ENCODE measurements around the gene TCEANC2. TPM values are rescaled to one million over a fixed set of nuclear protein-coding genes. Genes with fewer than 3 reads are reported as not detected.
A peak's percentile ranks its signal among the peaks of the same experiment; 100 is the strongest.
"Not testable (repeated sequence)": the region's sequence is repeated elsewhere in the genome, so short reads cannot be mapped to it uniquely, and the experiment has no call there.

The TCEANC2 gene
- total RNA-seq, 2 experiments from 2014 or later = 2.3 to 2.7 TPM

DNA sequence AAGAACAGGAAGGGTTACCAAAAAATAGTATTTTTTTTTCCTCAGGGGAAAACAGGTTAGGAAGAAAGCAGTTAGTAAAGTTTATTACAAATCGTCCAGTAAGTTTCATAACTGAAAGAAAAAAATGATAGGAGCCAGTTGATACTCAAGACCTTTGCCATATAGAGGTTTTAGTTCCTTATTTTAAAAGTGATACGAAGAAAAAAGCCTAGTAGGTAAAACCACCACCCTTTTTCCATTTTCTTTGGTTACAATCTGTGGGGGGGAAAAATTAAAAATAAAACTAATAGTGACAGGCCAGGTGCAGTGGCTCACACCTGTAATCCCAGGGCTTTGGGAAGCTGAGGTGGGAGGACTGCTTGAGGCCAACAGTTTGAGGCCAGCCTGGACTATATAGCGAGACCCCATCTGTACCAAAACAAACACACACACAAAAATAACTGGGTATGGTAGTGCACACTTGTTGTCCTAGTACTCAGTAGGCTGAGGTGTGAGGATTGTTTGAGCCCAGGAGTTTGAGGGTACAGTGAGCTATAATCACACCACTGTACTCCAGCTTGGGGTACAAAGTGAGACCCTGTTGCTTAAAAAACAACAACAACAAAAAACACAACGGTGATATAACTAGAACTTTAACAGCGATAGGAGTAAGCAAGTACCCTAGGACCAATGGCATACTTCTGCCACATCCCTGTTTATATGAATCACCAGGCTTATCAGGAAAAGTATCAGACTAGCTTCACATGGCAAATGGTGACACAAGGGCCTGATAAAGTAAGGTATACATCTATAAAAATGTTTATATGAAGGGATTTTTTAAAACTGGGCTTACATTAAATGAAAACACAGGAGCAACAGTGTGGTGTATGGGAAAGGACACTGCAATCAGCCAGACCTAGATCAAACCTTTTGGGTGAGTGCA lies 5.8 kb upstream of the TCEANC2 start:
- peaks cover 26% of the 10 kb centered on the region for H3K4me1 ChIP-seq (ENCODE audit: insufficient read depth, low read length)
- no peak for ATAC-seq (ENCODE audit: poor library complexity)
- no peak overlapping the region for H3K4me3 ChIP-seq (ENCODE audit: low read length)
- ChIA-PET POLR2A (no interaction called here), CTCF (no interaction called here)
- Mint-ChIP-seq H3K4me3 (peak overlapping the region; percentile 3), H3K27ac (peak overlapping the region; percentile 41), H3K4me1 (ENCODE audit: low read depth) (peaks cover 51% of the 10 kb centered on the region), H3K27me3 (no peaks in the 10 kb centered on the region), H3K9me3 (no peaks in the 10 kb centered on the region), H3K36me3 (ENCODE audit: low read depth) (peaks cover 56% of the 10 kb centered on the region)
- peaks cover 29% of the 10 kb centered on the region for H3K36me3 ChIP-seq (ENCODE audit: insufficient read depth, low read length)
- TF ChIP-seq, protein P1, sequence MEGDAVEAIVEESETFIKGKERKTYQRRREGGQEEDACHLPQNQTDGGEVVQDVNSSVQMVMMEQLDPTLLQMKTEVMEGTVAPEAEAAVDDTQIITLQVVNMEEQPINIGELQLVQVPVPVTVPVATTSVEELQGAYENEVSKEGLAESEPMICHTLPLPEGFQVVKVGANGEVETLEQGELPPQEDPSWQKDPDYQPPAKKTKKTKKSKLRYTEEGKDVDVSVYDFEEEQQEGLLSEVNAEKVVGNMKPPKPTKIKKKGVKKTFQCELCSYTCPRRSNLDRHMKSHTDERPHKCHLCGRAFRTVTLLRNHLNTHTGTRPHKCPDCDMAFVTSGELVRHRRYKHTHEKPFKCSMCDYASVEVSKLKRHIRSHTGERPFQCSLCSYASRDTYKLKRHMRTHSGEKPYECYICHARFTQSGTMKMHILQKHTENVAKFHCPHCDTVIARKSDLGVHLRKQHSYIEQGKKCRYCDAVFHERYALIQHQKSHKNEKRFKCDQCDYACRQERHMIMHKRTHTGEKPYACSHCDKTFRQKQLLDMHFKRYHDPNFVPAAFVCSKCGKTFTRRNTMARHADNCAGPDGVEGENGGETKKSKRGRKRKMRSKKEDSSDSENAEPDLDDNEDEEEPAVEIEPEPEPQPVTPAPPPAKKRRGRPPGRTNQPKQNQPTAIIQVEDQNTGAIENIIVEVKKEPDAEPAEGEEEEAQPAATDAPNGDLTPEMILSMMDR (IDR thresholded peaks at IDR 0.05) = no peak
- H3K27me3 ChIP-seq (ENCODE audit: control insufficient read depth in 1 of 2, insufficient read depth in 2 of 2, low read length in 2 of 2) = no peaks in the 10 kb centered on the region
- no peak for DNase-seq
- H3K27ac ChIP-seq (ENCODE audit: low read depth in 1 of 2, low read length in 2 of 2) = no peak overlapping the region
- intact Hi-C loops (cut with DNase I, micrococcal nuclease) = no loop called here
- no peaks in the 10 kb centered on the region for H3K9me3 ChIP-seq (ENCODE audit: control insufficient read depth in 1 of 2, insufficient read depth in 1 of 2, low read length in 2 of 2)

DNA sequence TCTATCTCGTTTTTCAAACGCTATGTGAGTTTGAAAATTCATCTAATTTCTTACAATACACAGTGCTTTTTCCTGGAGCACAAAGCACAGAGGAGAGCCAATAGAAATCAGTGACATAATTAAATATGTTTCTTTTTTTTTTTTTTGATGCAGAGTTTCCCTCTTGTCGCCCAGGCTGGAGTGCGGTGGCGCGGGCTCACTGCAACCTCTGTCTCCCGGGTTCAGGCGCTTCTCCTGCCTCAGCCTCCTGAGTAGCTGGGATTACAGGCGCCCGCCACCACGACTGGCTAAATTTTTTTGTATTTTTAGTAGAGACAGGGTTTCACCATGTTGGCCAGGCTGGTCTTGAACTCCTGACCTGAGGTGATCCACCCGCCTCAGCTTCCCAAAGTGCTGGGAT lies 3.0 kb upstream of the TCEANC2 start:
- H3K27ac ChIP-seq (ENCODE audit: low read depth in 1 of 2, low read length in 2 of 2); H3K9me3 ChIP-seq (ENCODE audit: control insufficient read depth in 1 of 2, insufficient read depth in 1 of 2, low read length in 2 of 2); H3K4me3 ChIP-seq (ENCODE audit: low read length); H3K27ac Mint-ChIP-seq; DNase-seq; CTCF ChIA-PET; H3K9me3 Mint-ChIP-seq; POLR2A ChIA-PET; ATAC-seq (ENCODE audit: poor library complexity); H3K27me3 Mint-ChIP-seq; H3K36me3 ChIP-seq (ENCODE audit: insufficient read depth, low read length); H3K27me3 ChIP-seq (ENCODE audit: control insufficient read depth in 1 of 2, insufficient read depth in 2 of 2, low read length in 2 of 2): not testable (repeated sequence)
- H3K4me1 Mint-ChIP-seq (ENCODE audit: low read depth) = peaks cover 54% of the 10 kb centered on the region
- intact Hi-C loops (cut with DNase I, micrococcal nuclease) = loop anchor here (5.0 to 10.0 kb wide), 8 partner anchors 152 to 1683 kb away; partner anchors contain the start of genes SSBP3 (in 2 of the 2), CC2D1B (in 1 of the 2), CYB5RL (in 1 of the 2) and ECHDC2 (in 1 of the 2)
- peaks cover 28% of the 10 kb centered on the region for H3K36me3 Mint-ChIP-seq (ENCODE audit: low read depth)
- H3K4me1 ChIP-seq (ENCODE audit: insufficient read depth, low read length) = peaks cover 39% of the 10 kb centered on the region
- peak overlapping the region; percentile 12 for H3K4me3 Mint-ChIP-seq

DNA sequence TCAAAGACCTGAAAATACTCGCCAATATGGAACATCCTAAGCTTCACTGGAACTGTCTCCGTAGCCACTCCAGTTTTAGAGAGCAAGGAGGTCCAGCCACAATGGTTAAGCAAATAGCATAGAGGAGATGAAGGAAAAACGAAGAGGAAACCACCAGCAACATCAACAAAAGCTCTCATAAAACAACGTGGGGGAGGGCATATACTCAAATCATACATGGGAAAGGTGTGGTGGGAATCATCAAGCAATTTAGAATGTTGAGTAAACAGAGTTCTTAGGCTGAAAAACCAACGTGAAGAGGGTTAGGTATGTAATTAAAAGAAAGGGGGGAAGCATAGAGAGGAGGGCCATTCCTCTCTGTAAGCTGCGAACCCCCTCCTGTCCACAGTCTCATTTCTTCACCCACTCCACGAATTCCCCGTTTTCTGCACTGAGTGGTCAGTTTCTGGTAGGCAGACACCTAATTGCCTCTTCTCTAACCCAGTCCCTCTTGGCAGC lies 1.4 kb upstream of the TCEANC2 start:
- Histone ChIP-seq H3K9me3 (ENCODE audit: control insufficient read depth in 1 of 2, insufficient read depth in 1 of 2, low read length in 2 of 2) (no peaks in the 10 kb centered on the region), H3K27ac (ENCODE audit: low read depth in 1 of 2, low read length in 2 of 2) (peak overlapping the region; percentile 71 to 90), H3K36me3 (ENCODE audit: insufficient read depth, low read length) (peaks cover 4% of the 10 kb centered on the region), H3K4me3 (ENCODE audit: low read length) (peak overlapping the region; percentile 89), H3K4me1 (ENCODE audit: insufficient read depth, low read length) (peaks cover 39% of the 10 kb centered on the region), H3K27me3 (ENCODE audit: control insufficient read depth in 1 of 2, insufficient read depth in 2 of 2, low read length in 2 of 2) (no peaks in the 10 kb centered on the region)
- TF ChIP-seq, protein P1 (IDR thresholded peaks at IDR 0.05) = no peak
- Mint-ChIP-seq H3K27me3 (no peaks in the 10 kb centered on the region), H3K4me1 (ENCODE audit: low read depth) (peaks cover 48% of the 10 kb centered on the region), H3K4me3 (no peak overlapping the region), H3K27ac (no peak overlapping the region), H3K9me3 (no peaks in the 10 kb centered on the region), H3K36me3 (ENCODE audit: low read depth) (peaks cover 14% of the 10 kb centered on the region)
- intact Hi-C loops (cut with DNase I, micrococcal nuclease) = loop anchor here (1.0 to 10.0 kb wide), 11 partner anchors 29 to 1685 kb away; partner anchors contain the start of genes SSBP3 (in 2 of the 2), CC2D1B (in 1 of the 2), CYB5RL (in 1 of the 2) and ECHDC2 (in 1 of the 2)
- ChIA-PET POLR2A (interaction anchor here (0.6 to 3.7 kb wide), 6 partner anchors 8 to 749 kb away, joined by 3 to 54 read pairs (median 8); partner anchors contain the start of genes IFT25, LRRC42, PARS2 and TTC22), CTCF (interaction anchor here (1.3 to 2.1 kb wide), 3 partner anchors 9 to 944 kb away, joined by 3 to 4 read pairs (median 4); no protein-coding TSS in a partner anchor)
- DNase-seq (peak in 3 of 14 experiments; percentile 5 to 18 (median 12)), ATAC-seq (ENCODE audit: poor library complexity) (no peak)

Data from CD4-positive, alpha-beta T cell (primary cell).